Stimulated activated naive CD8-positive, alpha-beta T cell treated with anti-CD3 and anti-CD28 coated beads, Interleukin-15, Interleukin-2, amounts not matched to agents 100 ng/mL and 50 ng/mL, for 24 hours (primary cell): Measurements from ENCODE around the gene CACNA1I.
"Not testable (repeated sequence)": the region's sequence is repeated elsewhere in the genome, so short reads cannot be mapped to it uniquely, and the experiment has no call there.

Source experiments
- H3K27ac Mint-ChIP-seq: one replicate; pipeline ENCODE4 v1.8.0; 2021; ENCODE audit warnings: mild to moderate bottlenecking, mixed read lengths
- H3K27me3 Mint-ChIP-seq: one replicate; pipeline ENCODE4 v1.8.0; 2021; ENCODE audit warnings: mixed read lengths
- H3K36me3 Mint-ChIP-seq: one replicate; pipeline ENCODE4 v1.8.0; 2021; ENCODE audit warnings: low read depth, mixed read lengths
- H3K4me1 Mint-ChIP-seq: one replicate; pipeline ENCODE4 v1.8.0; 2021; ENCODE audit warnings: low read depth, mixed read lengths
- H3K4me3 Mint-ChIP-seq: one replicate; pipeline ENCODE4 v1.8.0; 2021; ENCODE audit warnings: mild to moderate bottlenecking, mixed read lengths
- H3K9me3 Mint-ChIP-seq: one replicate; pipeline ENCODE4 v1.8.0; 2021; ENCODE audit warnings: mixed read lengths

The CACNA1I gene

DNA sequence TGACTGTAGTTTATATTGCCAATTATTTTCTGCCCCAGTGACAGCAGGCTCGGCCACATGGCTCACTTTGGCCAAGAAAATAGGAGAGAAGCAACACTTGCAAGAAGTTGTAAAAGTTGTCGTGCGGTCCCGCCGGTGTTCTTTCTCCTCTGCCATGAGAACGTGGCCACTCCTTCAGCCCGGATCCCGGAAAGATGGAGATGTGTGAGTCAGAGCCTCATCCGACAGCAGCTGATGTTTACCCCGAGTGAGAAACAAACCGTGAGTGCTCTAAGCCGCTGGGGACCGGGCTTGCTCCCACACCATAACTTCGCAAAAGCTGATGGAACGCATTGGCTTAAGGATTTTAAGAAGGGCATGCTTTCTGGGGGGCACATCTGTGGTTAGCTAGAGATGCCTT lies 157.0 kb downstream of the CACNA1I start:
- no peaks in the 10 kb centered on the region for H3K4me1 Mint-ChIP-seq
- H3K9me3 Mint-ChIP-seq = no peaks in the 10 kb centered on the region
- no peak overlapping the region for H3K4me3 Mint-ChIP-seq
- H3K27ac Mint-ChIP-seq = no peak overlapping the region
- no peaks in the 10 kb centered on the region for H3K36me3 Mint-ChIP-seq
- peaks cover 4% of the 10 kb centered on the region for H3K27me3 Mint-ChIP-seq

DNA sequence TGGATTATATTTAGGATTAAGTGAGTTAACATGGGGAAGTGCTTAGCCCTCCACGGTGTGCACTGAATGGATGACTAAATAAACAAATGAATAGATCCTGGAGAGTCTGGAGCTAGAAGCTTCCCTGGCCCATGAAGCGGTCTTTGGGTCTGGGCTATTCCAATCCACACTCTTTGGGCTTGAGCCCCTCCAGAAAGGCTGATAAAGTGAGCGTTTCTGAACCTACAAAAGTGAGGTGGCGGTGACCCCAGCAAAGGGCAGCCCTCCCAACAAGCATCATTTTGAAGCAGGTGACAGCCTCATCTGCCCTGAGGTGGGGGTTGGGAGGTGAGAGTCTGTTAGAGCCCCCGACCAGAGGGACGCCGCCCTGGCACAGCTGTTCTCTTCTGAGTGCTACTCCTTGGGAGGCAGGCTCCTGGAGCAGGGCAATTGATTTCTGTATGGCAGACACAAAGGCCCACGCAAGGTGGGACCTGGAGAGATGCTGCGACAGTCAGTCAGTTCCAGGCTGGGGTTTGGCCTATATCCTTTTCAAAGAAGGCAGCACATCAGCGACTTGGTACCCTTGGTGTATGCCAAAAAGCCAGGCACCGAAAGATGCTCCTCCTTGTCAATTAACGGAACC lies 157.8 kb downstream of the CACNA1I start:
- no peak overlapping the region for H3K27ac Mint-ChIP-seq
- H3K4me3 Mint-ChIP-seq = no peak overlapping the region
- H3K36me3 Mint-ChIP-seq = no peaks in the 10 kb centered on the region
- no peaks in the 10 kb centered on the region for H3K9me3 Mint-ChIP-seq
- no peaks in the 10 kb centered on the region for H3K4me1 Mint-ChIP-seq
- H3K27me3 Mint-ChIP-seq = peaks cover 4% of the 10 kb centered on the region

DNA sequence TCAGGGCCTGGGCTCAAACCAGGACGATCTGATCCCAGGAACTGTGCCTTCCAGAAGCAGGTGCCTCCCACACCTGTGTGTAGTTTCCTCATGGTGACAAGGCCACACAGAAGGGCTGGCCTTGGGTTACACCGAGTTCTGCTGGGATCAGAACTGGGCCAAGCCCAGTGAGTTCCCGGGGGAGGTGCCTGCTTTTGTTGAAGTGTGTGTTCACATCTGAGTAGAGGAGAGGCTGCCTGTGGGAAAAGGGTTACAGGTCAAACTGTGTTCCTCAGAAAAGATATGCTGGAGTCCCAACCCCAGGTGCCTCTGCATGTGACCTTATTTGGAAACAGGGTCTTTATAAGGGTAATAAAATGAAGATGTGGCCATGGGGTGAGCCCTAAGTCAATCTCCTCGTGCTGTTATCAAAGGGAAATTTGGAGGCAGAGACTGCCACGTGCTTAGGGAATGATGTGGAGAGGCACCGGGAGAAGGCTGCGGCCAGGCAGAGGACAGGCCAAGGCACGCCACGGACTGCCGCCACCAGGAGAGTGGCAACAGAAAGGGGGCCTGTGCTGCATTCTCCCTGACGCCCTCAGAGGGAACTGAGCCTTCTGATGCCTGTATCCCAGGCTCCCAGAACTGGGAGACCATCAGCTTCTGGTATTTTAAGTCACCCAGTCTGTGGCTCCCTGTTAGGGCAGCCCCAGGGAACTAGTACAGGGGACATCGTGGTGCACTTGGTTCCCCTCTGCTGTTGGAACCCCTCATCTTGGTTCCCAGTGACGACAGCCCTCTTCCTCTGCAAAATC lies 158.8 kb downstream of the CACNA1I start:
- Mint-ChIP-seq H3K27ac (no peak overlapping the region), H3K4me1 (no peaks in the 10 kb centered on the region), H3K9me3 (no peaks in the 10 kb centered on the region), H3K36me3 (no peaks in the 10 kb centered on the region), H3K4me3 (no peak overlapping the region), H3K27me3 (peaks cover 4% of the 10 kb centered on the region)

DNA sequence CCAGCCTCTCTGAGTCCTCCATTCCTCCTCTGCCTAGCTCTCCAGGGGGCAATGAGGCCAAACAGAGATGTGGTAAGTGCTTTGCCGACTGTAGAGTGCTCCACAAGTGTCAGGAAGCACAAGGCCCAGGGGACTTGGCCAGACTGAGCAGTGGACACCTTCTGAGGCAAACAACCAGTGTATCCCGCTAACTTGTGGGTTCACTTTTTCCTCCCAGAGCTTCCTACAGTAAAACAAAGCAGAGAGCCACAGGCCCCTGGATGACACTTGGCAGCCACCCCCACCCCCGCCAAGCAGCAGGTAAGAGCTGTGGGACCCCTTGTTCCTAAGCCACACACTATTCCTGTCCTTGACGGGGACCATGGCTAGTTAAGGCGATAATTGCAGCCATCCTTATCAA lies 160.9 kb downstream of the CACNA1I start:
- H3K9me3 Mint-ChIP-seq = no peaks in the 10 kb centered on the region

DNA sequence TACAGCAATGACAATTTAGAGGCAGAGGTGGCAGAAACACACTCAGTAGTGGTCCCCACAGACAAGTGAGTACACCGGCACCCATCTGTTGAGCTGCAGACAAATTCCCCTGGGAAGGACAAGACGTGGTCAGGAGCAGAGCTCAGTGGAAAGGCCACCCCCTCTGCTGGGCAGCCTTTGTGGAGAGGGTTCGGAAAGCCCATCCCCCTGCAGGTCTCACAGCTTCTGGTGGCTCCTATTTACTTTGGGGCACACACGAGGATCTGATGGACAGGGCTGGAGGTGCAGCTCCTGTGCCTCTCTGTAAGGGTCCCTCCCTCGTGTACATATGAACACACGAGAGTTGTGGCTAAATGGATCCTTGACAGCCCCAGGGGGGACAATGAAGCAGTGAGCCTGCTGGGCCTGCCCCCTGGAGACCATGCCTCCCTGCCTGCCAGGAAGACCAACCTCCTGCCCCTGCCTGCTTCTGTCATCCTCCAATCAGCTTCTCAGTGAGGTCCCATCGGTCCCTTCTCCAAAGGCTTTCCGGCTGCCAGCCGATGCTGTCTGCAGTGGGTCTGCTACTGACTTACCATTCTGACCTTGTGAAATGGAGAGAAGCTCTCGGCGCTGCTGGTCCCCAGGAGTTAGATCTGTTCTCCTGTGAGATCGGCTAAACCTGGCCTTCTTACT lies 161.5 kb downstream of the CACNA1I start:
- no peak overlapping the region for H3K4me3 Mint-ChIP-seq
- no peaks in the 10 kb centered on the region for H3K36me3 Mint-ChIP-seq
- no peaks in the 10 kb centered on the region for H3K4me1 Mint-ChIP-seq
- H3K9me3 Mint-ChIP-seq = no peaks in the 10 kb centered on the region
- H3K27ac Mint-ChIP-seq = no peak overlapping the region
- H3K27me3 Mint-ChIP-seq = peaks cover 4% of the 10 kb centered on the region

More for the DNA sequence above, 160.9 kb downstream of the CACNA1I start:
- H3K27ac Mint-ChIP-seq = no peak overlapping the region
- H3K36me3 Mint-ChIP-seq = no peaks in the 10 kb centered on the region
- peaks cover 6% of the 10 kb centered on the region for H3K27me3 Mint-ChIP-seq
- no peak overlapping the region for H3K4me3 Mint-ChIP-seq
- H3K4me1 Mint-ChIP-seq = no peaks in the 10 kb centered on the region

DNA sequence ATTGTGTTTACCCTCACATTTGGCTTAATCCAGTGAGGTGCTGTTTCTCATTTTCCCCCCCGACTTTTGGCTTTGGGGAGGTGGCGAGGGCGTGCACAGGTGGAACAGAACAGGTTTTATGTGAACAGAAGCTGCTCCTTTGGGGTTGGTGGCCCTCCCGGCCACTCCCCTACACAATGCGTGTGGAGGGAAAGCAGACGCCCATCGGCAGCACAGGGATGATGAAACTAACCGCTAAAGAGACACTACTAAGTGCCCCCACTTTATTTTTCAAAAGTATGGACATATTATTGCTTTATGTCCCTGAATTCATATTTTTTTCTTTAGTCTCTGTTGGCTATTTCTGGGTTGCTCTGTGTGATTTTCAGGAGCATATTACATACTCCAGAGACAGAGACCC lies 162.1 kb downstream of the CACNA1I start:
- no peaks in the 10 kb centered on the region for H3K36me3 Mint-ChIP-seq
- H3K27ac Mint-ChIP-seq = no peak overlapping the region
- H3K4me1 Mint-ChIP-seq = no peaks in the 10 kb centered on the region
- no peak overlapping the region for H3K4me3 Mint-ChIP-seq
- peaks cover 4% of the 10 kb centered on the region for H3K27me3 Mint-ChIP-seq
- H3K9me3 Mint-ChIP-seq = no peaks in the 10 kb centered on the region

DNA sequence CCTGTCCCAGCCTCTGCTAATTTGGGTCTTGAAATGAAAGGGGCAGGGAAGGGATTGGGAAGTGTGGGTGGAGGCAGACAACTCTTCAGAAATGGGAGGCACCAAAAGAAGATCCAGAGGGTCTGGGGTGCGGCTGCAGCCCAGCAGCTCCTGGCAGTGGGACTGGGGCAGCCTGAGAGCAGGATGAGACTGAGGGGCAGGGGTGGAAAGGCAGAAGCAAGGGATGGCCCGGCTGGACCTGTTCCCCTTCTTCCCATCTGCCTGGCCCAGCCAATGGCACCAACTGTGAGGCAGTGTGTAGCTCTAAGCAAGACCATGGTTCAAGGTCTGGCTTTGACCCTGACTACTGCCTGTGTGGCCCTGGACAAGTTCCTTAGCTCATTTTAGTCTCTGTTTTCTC lies 162.6 kb downstream of the CACNA1I start:
- H3K4me3 Mint-ChIP-seq = no peak overlapping the region
- no peaks in the 10 kb centered on the region for H3K9me3 Mint-ChIP-seq
- no peaks in the 10 kb centered on the region for H3K36me3 Mint-ChIP-seq
- no peak overlapping the region for H3K27ac Mint-ChIP-seq
- H3K4me1 Mint-ChIP-seq = no peaks in the 10 kb centered on the region
- H3K27me3 Mint-ChIP-seq = peaks cover 8% of the 10 kb centered on the region

DNA sequence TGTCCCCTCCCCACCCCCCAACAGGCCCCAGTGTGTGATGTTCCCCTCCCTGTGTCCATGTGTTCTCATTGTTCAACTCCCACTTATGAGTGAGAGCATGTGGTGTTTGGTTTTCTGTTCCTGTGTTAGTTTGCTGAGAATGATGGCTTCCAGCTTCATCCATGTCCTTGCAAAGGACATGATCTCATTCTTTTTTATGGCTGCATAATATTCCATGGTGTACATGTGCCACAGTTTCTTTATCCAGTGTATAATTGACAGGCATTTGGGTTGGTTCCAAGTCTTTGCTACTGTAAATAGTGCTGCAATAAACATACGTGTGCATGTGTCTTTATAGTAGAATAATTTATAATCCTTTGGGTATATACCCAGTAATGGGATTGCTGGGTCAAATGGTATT lies 163.5 kb downstream of the CACNA1I start:
- not testable (repeated sequence) for H3K9me3 Mint-ChIP-seq, H3K4me3 Mint-ChIP-seq, H3K4me1 Mint-ChIP-seq, H3K36me3 Mint-ChIP-seq, H3K27me3 Mint-ChIP-seq, H3K27ac Mint-ChIP-seq

DNA sequence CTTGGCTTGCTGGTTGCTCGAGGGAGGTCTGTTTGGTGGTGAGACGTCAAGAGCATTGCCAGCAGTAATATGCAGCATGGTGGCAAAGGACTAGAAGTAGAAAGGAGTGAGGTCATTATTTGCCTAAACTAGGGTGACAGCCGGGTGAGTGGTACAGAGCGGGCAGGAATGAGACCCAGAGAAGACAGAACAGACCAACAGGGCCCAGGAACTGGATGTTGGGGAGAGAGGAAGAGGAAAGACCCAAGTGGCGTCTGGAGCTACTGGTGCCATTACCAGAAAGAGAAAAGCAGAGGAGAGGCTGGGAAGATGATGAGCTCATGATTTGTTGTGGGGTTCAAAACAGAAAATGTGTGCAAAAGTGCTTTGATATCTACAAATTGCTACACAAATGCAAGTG lies 164.3 kb downstream of the CACNA1I start:
- Mint-ChIP-seq H3K36me3 (peaks cover 4% of the 10 kb centered on the region), H3K27me3 (peaks cover 8% of the 10 kb centered on the region), H3K27ac (no peak overlapping the region), H3K9me3 (peaks cover 4% of the 10 kb centered on the region), H3K4me3 (no peak overlapping the region), H3K4me1 (no peaks in the 10 kb centered on the region)

DNA sequence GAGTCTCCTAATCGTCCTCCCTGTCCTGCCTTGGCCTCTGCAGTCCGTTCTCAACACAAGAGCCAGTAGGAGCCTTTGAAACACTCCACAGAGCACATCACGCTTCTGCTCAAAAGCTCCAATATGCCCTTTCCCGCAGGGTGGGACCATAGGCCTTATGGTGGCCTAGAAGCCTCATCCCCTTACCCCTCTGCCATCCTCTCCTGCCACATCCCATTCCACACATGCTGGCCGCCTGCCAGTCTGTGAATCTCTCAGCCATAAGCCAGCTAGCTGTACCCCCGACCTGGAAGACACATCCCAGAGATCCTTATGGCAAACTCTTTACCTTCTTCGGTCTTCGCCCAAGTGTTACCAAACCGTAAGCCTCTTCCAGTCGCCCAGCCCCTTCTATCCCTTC lies 165.2 kb downstream of the CACNA1I start:
- Mint-ChIP-seq H3K36me3 (peaks cover 4% of the 10 kb centered on the region), H3K9me3 (peaks cover 4% of the 10 kb centered on the region), H3K4me3 (no peak overlapping the region), H3K27me3 (peaks cover 8% of the 10 kb centered on the region), H3K27ac (no peak overlapping the region), H3K4me1 (no peaks in the 10 kb centered on the region)

DNA sequence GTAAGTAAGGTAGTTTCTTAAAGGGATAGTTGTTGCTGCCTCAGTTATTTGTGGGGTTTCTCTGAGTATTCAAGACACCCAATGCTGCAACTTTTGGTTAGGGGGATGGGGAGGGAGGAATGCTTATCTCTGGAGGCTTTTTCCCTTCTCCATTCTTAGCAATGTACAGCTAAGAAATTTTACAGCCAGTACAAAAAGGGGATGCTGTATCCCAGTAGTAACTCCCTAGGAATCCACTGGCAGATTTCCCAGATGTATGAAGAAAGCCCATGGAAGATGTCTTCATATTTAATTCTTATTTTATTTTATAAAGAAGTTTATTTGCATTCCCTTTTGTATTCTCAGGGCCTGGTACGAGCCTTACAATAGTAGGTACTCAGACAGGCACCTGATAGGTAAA lies 168.2 kb downstream of the CACNA1I start:
- Mint-ChIP-seq H3K27me3 (peaks cover 17% of the 10 kb centered on the region), H3K4me1 (no peaks in the 10 kb centered on the region)

More for the DNA sequence above, 168.2 kb downstream of the CACNA1I start:
- H3K27ac Mint-ChIP-seq = no peak overlapping the region
- H3K36me3 Mint-ChIP-seq = peaks cover 4% of the 10 kb centered on the region
- no peak overlapping the region for H3K4me3 Mint-ChIP-seq
- peaks cover 4% of the 10 kb centered on the region for H3K9me3 Mint-ChIP-seq
